ENCODE results near the gene AHCYL1. TPM values are rescaled to one million over a fixed set of nuclear protein-coding genes. Genes with fewer than 3 reads are reported as not detected.

Gene AHCYL1
- total and polyA plus RNA-seq, 2 of the 8 experiments (the other 6 are each of a cell fraction or from before 2014, with no cell fraction given) = 64.5 to 95.9 TPM

GRCh38 chr1:109942434-109942833 is 42.1 kb upstream of the AHCYL1 start:
- no peak overlapping the region for H3K23ac ChIP-seq (ENCODE audit: insufficient read length)
- H3K18ac ChIP-seq (ENCODE audit: extremely low read depth, low read length) = no peak overlapping the region
- H4K5ac ChIP-seq (ENCODE audit: insufficient read length, low read depth, low read length) = no peak overlapping the region
- H3K56ac ChIP-seq (replicated peaks; ENCODE audit: insufficient read length, low read depth, low read length) = no peak overlapping the region
- H3K4me1 ChIP-seq (replicated peaks in 1 of 4; ENCODE audit: control insufficient read depth in 3 of 4, insufficient read depth in 4 of 4, low read length in 3 of 4) = peaks cover 0 to under 1% (median 0%) of the 10 kb centered on the region in 4 experiments; a peak in 2 of 7 replicates
- CTCF ChIA-PET (ENCODE audit: partially characterized antibody) = interaction anchor here (0.8 to 3.4 kb wide), 8 partner anchors 16 to 168 kb away, joined by 3 to 15 read pairs (median 3); no protein-coding TSS in a partner anchor
- no peaks in the 10 kb centered on the region for H3K36me3 ChIP-seq (ENCODE audit: control insufficient read depth in 2 of 4, insufficient read depth in 4 of 4, low read length in 3 of 4)
- H3K23me2 ChIP-seq (ENCODE audit: low read depth, low read length) = no peaks in the 10 kb centered on the region
- no peak overlapping the region for H3K9ac ChIP-seq (replicated peaks in 1 of 4; ENCODE audit: extremely low read depth in 1 of 4, low read depth in 3 of 4, low read length in 3 of 4)
- H3K14ac ChIP-seq (ENCODE audit: insufficient read length) = no peak overlapping the region
- TF ChIP-seq SP4 (IDR thresholded peaks at IDR 0.05; ENCODE audit: low read length) (no peak), FOSL1 (IDR thresholded peaks at IDR 0.05; ENCODE audit: insufficient read depth, low read depth, low read length) (no peak), NRF1 (IDR thresholded peaks at IDR 0.05; ENCODE audit: low read depth, low read length) (no peak), E2F6 (IDR thresholded peaks at IDR 0.05) (no peak), POLR2A (IDR thresholded peaks at IDR 0.05; ENCODE audit: control extremely low read depth in 1 of 2, low read depth in 2 of 2, low read length in 2 of 2) (no peak), GTF2F1 (IDR thresholded peaks at IDR 0.05; ENCODE audit: borderline replicate concordance, low read depth, low read length) (no peak), ATF3 (IDR thresholded peaks at IDR 0.05; ENCODE audit: insufficient read depth, low read depth, low read length) (no peak), SUZ12 (IDR thresholded peaks at IDR 0.05; ENCODE audit: low read length) (no peak)
- no peak overlapping the region for H3K4me2 ChIP-seq (ENCODE audit: insufficient read depth in 1 of 2, low read depth in 2 of 2, low read length in 2 of 2)
- POLR2A ChIA-PET (ENCODE audit: partially characterized antibody) = no interaction called here
- no peak overlapping the region for H2AK5ac ChIP-seq (ENCODE audit: low read depth, low read length)
- H4K8ac ChIP-seq (ENCODE audit: extremely low read depth, insufficient read depth, low read length) = no peak overlapping the region
- H4K20me1 ChIP-seq (replicated peaks in 1 of 2; ENCODE audit: control insufficient read depth in 1 of 2, insufficient read depth in 2 of 2, low read length in 2 of 2) = no peaks in the 10 kb centered on the region
- H3K27ac ChIP-seq (ENCODE audit: low read depth, low read length) = no peak overlapping the region
- H3K9me3 ChIP-seq (ENCODE audit: insufficient read depth in 2 of 2, low read depth in 1 of 2, low read length in 1 of 2) = peaks cover 0 to 13% of the 10 kb centered on the region in 2 experiments; a peak in 2 of 4 replicates
- H2BK120ac ChIP-seq (replicated peaks; ENCODE audit: low read depth, low read length) = no peak overlapping the region
- no peaks in the 10 kb centered on the region for H3K79me1 ChIP-seq (ENCODE audit: low read depth, low read length)
- H3K4ac ChIP-seq (replicated peaks; ENCODE audit: insufficient read length, low read depth, low read length) = no peak overlapping the region
- no peak for FAIRE-seq
- DNase-seq (ENCODE audit: low read depth in 1 of 2, low spot score in 2 of 2) = no peak
- no peak overlapping the region for H2BK5ac ChIP-seq (ENCODE audit: low read depth, low read length)
- H2BK20ac ChIP-seq (ENCODE audit: low read length) = no peak overlapping the region
- no peak overlapping the region for H2AFZ ChIP-seq (ENCODE audit: low read length)
- no peak overlapping the region for H2BK12ac ChIP-seq (ENCODE audit: low read depth, low read length)
- H3K79me2 ChIP-seq (ENCODE audit: control insufficient read depth in 1 of 2, insufficient read depth in 2 of 2, low read length in 2 of 2) = no peaks in the 10 kb centered on the region
- 87% methylated on average over 2 of the region's 2 CpGs; no CpG with 5 or more reads in 1 of the 2 experiments for WGBS, 2 experiments (ENCODE audit: extremely low coverage in 1 of 2, insufficient coverage in 1 of 2, insufficient read length in 1 of 2, insufficient replicate concordance in 2 of 2, low coverage in 1 of 2, low lambda C conversion rate in 2 of 2, missing lambda C conversion rate in 1 of 2)
- no peaks in the 10 kb centered on the region for H3K27me3 ChIP-seq (replicated peaks in 1 of 4; ENCODE audit: control insufficient read depth in 3 of 4, extremely low read depth in 1 of 4, insufficient read depth in 3 of 4, low read length in 3 of 4)
- no peak overlapping the region for H3K4me3 ChIP-seq (ENCODE audit: extremely low read depth in 1 of 4, insufficient read depth in 2 of 4, low read depth in 3 of 4, low read length in 4 of 4)
- no peak overlapping the region for H4K91ac ChIP-seq (replicated peaks; ENCODE audit: insufficient read length, low read length)
- H2BK15ac ChIP-seq (ENCODE audit: low read length) = no peak overlapping the region

All from H1 (cell line).